ENCODE measurements around the gene ZNF423. TPM values are rescaled to one million over a fixed set of nuclear protein-coding genes. Genes with fewer than 3 reads are reported as not detected.

The ZNF423 gene
- total and polyA plus RNA-seq, 12 donors = 1.7 to 10.6 (median 5.5) TPM

DNA sequence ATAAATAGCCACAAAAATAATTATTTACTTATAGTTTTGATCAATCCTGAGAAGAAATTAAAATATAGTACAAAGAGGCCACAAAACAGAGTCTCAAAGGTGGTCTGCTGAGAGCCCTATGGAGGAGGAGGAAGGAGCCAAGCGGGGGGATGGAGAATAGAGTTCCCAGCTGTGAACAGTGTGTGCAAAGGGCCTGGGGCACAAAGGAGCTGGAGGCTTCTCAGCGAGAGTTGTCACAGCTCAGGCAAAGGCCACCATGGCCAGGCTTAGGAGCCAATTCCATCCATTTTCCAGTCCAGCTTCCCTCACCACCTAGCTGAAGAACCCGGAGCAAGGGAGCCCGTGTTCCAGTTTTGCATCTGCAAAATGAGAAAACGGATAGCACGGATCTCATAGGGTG lies 5.4 kb upstream of the ZNF423 start:
- Histone ChIP-seq H3K27me3 (no peaks in the 10 kb centered on the region), H3K4me1 (replicated peaks in 1 of 2) (peaks cover 11 to 12% of the 10 kb centered on the region in 2 donors), H3K9me3 (replicated peaks in 1 of 3) (no peaks in the 10 kb centered on the region), H3K27ac (no peak overlapping the region), H3K4me3 (no peak overlapping the region), H3K36me3 (replicated peaks in 1 of 2) (no peaks in the 10 kb centered on the region)
- 84 to 95% (median 91%) methylated on average over 6 of the region's 6 CpGs for WGBS, 4 donors
- TF ChIP-seq POLR2A (IDR thresholded peaks at IDR 0.05) (no peak), CTCF (IDR thresholded peaks at IDR 0.05) (no peak)
- intact Hi-C loops (cut with DNase I) = no loop called here
- no peak for DNase-seq

GRCh38 chr16:49860593-49860992 lies 4.7 kb upstream of the ZNF423 start:
- H3K27ac ChIP-seq = no peak overlapping the region
- H3K4me1 ChIP-seq (replicated peaks in 1 of 2) = peaks cover 11 to 12% of the 10 kb centered on the region in 2 donors
- intact Hi-C loops (cut with DNase I) = no loop called here
- TF ChIP-seq CTCF (IDR thresholded peaks at IDR 0.05) (no peak), POLR2A (IDR thresholded peaks at IDR 0.05) (no peak)
- H3K36me3 ChIP-seq (replicated peaks in 1 of 2) = no peaks in the 10 kb centered on the region
- no peak overlapping the region for H3K4me3 ChIP-seq
- no peak for DNase-seq
- WGBS, 4 donors = 47 to 64% (median 60%) methylated on average over 2 of the region's 2 CpGs
- no peaks in the 10 kb centered on the region for H3K9me3 ChIP-seq (replicated peaks in 1 of 3)
- no peaks in the 10 kb centered on the region for H3K27me3 ChIP-seq

GRCh38 chr16:49859125-49859811 lies 3.4 kb upstream of the ZNF423 start:
- intact Hi-C loops (cut with DNase I) = loop anchor here in 1 of 2 donors (5.0 to 10.0 kb wide), 2 partner anchors 254 to 367 kb away; no protein-coding TSS in a partner anchor
- Histone ChIP-seq H3K27ac (peak overlapping the region in 4 of 5 donors; percentile 61 to 92 (median 78)), H3K36me3 (replicated peaks in 1 of 2) (no peaks in the 10 kb centered on the region), H3K9me3 (replicated peaks in 1 of 3) (no peaks in the 10 kb centered on the region), H3K4me1 (replicated peaks in 1 of 2) (peaks cover 11 to 18% of the 10 kb centered on the region in 2 donors), H3K27me3 (no peaks in the 10 kb centered on the region), H3K4me3 (peak overlapping the region in 2 of 4 donors; percentile 32 to 94)
- WGBS, 4 donors = 0 to 12% (median 7%) methylated on average over 25 to 30 of the region's 30 CpGs
- TF ChIP-seq CTCF (IDR thresholded peaks at IDR 0.05) = no peak
- TF ChIP-seq POLR2A (IDR thresholded peaks at IDR 0.05) = peak in 1 of 2 donors; percentile 43
- DNase-seq = peak; percentile 50 to 78 (median 67)

GRCh38 chr16:49858200-49859124 lies 2.5 kb upstream of the ZNF423 start:
- WGBS, 4 donors = 0 to 4% (median 1%) methylated on average over 10 to 89 of the region's 90 CpGs
- peak; percentile 50 to 85 (median 66) for DNase-seq
- Histone ChIP-seq H3K27me3 (no peaks in the 10 kb centered on the region), H3K27ac (peak overlapping the region in 4 of 5 donors; percentile 61 to 92 (median 78)), H3K4me3 (peak overlapping the region in 2 of 4 donors; percentile 32 to 94), H3K36me3 (replicated peaks in 1 of 2) (no peaks in the 10 kb centered on the region), H3K4me1 (replicated peaks in 1 of 2) (peaks cover 11 to 26% of the 10 kb centered on the region in 2 donors), H3K9me3 (replicated peaks in 1 of 3) (no peaks in the 10 kb centered on the region)
- TF ChIP-seq POLR2A (IDR thresholded peaks at IDR 0.05) (no peak), CTCF (IDR thresholded peaks at IDR 0.05) (no peak)
- intact Hi-C loops (cut with DNase I) = loop anchor here in 1 of 2 donors (5.0 to 10.0 kb wide), 2 partner anchors 254 to 366 kb away; no protein-coding TSS in a partner anchor
